ENCODE results near the gene ANKRD6.

- no peak for TF ChIP-seq CTCF (conservative IDR thresholded peaks at IDR 0.05; ENCODE audit: low read depth, low read length)
- no peak for TF ChIP-seq EZH2 (IDR thresholded peaks at IDR 0.05; ENCODE audit: borderline replicate concordance, low read depth, low read length, poor library complexity, severe bottlenecking)
Observed at GRCh38 chr6:89475101-89475500, 42.1 kb downstream of the ANKRD6 start.

Data from A673 (cell line).